ENCODE data around the gene SGSM1. TPM values are rescaled to one million over a fixed set of nuclear protein-coding genes. Genes with fewer than 3 reads are reported as not detected.

The SGSM1 gene
- total RNA-seq, 1 donor from 2014 or later: 0.75 TPM

DNA sequence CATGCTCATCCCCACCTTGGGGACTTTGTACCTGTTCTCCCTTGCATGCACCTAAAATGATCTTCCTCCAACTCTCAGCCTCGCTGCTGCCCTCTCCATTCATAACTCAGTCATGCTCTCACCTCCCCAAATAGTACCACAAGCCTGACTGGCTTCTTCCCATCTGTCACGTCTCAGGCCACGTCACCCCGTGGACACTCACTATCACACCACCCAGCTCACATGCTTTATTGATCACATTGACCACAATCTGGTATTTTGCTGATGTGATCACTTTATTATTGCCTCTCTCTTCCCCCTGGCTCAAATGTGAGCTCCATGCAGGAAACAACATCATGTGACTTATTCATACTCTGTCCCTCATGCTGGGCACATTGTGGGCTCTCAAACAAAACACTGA, 9.2 kb upstream of the SGSM1 start:
- no peak for DNase-seq (ENCODE audit: low read depth, low spot score)
- H3K27me3 Mint-ChIP-seq (ENCODE audit: low read depth): peaks cover 2% of the 10 kb centered on the region
- no peak overlapping the region for H3K4me3 Mint-ChIP-seq
- TF ChIP-seq, protein P1, sequence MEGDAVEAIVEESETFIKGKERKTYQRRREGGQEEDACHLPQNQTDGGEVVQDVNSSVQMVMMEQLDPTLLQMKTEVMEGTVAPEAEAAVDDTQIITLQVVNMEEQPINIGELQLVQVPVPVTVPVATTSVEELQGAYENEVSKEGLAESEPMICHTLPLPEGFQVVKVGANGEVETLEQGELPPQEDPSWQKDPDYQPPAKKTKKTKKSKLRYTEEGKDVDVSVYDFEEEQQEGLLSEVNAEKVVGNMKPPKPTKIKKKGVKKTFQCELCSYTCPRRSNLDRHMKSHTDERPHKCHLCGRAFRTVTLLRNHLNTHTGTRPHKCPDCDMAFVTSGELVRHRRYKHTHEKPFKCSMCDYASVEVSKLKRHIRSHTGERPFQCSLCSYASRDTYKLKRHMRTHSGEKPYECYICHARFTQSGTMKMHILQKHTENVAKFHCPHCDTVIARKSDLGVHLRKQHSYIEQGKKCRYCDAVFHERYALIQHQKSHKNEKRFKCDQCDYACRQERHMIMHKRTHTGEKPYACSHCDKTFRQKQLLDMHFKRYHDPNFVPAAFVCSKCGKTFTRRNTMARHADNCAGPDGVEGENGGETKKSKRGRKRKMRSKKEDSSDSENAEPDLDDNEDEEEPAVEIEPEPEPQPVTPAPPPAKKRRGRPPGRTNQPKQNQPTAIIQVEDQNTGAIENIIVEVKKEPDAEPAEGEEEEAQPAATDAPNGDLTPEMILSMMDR (conservative IDR thresholded peaks at IDR 0.05): no peak
- no peaks in the 10 kb centered on the region for H3K9me3 Mint-ChIP-seq
- no peak overlapping the region for H3K27ac Mint-ChIP-seq (ENCODE audit: unreplicated experiment)
- no peaks in the 10 kb centered on the region for H3K36me3 Mint-ChIP-seq (ENCODE audit: low read depth)
- H3K4me1 Mint-ChIP-seq: peaks cover 3% of the 10 kb centered on the region

DNA sequence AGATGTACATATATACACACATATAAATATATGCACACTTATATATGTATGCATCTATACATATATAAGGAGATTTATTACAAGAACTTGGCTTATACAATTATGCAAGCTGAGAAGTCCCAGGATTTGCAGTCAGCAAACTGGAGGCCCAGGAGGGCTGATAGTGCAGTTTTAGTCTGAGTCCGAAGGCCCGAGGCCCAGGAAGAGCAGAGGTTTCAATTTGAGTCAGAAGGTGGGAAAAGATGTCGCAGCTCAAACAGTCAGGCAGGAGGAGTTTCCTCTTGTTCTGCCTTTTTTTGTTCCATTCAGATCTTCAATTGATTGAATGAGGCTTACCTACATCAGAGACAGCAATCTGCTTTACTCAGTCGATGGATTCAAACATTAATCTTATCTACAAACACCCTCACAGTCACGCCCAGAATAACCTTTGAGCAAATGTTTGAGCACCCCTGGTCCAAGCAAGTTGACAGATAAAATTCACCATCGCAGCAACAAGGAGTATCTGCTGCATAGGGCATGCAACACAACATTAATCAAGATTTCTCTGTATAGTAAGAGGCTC, 4.0 kb upstream of the SGSM1 start:
- Mint-ChIP-seq H3K27me3 (ENCODE audit: low read depth) (no peaks in the 10 kb centered on the region), H3K36me3 (ENCODE audit: low read depth) (no peaks in the 10 kb centered on the region), H3K27ac (ENCODE audit: unreplicated experiment) (no peak overlapping the region), H3K9me3 (no peaks in the 10 kb centered on the region), H3K4me3 (peak overlapping the region; percentile 33), H3K4me1 (peaks cover under 1% of the 10 kb centered on the region)
- no peak for DNase-seq (ENCODE audit: low read depth, low spot score)
- TF ChIP-seq, protein P1 (conservative IDR thresholded peaks at IDR 0.05): no peak

DNA sequence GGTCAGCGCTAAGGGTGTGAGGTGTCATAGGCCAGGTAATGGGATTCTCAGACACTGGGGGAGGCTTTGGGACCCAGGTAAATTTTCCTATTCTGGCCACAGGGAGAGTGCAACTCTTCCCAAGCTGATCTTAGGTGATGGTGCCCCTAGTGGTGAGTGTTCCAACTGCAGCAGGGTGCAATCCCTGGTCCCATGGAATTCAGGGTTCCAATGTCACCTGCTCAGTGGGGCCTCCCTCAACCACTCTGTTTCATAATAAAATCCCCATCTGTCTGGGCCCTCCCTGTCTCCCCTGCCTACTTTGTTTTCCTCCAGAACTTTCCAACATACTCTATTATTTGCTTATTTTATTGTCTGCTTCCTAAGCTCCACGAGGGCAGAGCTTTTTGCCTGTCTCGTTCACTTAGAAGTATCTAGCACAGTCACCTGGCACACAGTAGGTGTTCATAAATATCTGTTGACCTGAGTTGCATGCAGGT, 2.9 kb upstream of the SGSM1 start:
- H3K27me3 Mint-ChIP-seq (ENCODE audit: low read depth): peaks cover 9% of the 10 kb centered on the region
- no peak overlapping the region for H3K27ac Mint-ChIP-seq (ENCODE audit: unreplicated experiment)
- TF ChIP-seq, protein P1 (conservative IDR thresholded peaks at IDR 0.05): peak; percentile 85
- peak overlapping the region; percentile 71 for H3K4me3 Mint-ChIP-seq
- peak; percentile 76 for DNase-seq (ENCODE audit: low read depth, low spot score)
- no peaks in the 10 kb centered on the region for H3K9me3 Mint-ChIP-seq
- no peaks in the 10 kb centered on the region for H3K36me3 Mint-ChIP-seq (ENCODE audit: low read depth)
- peaks cover 5% of the 10 kb centered on the region for H3K4me1 Mint-ChIP-seq

DNA sequence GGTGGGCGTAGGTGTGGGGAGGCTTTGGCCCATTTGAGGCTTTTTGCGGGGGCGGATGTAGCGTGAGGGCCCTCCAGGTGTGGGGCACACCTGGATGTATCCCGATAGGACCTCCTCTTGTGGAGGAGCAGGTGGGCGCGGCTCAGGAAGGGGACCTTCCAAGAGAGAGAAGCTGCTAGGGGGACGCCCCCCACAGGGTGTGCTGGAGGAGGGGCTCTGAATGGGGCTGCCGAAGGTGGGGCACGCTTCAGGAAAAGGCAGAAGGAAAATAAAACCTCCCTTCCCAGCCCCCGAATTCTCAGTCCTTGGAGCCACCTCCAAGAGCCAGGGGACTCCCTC, 621 bp downstream of the SGSM1 start:
- no peaks in the 10 kb centered on the region for H3K36me3 Mint-ChIP-seq (ENCODE audit: low read depth)
- H3K4me1 Mint-ChIP-seq: peaks cover 21% of the 10 kb centered on the region
- no peak overlapping the region for H3K27ac Mint-ChIP-seq (ENCODE audit: unreplicated experiment)
- H3K9me3 Mint-ChIP-seq: no peaks in the 10 kb centered on the region
- H3K27me3 Mint-ChIP-seq (ENCODE audit: low read depth): peaks cover 9% of the 10 kb centered on the region
- H3K4me3 Mint-ChIP-seq: peak overlapping the region; percentile 62
- TF ChIP-seq, protein P1 (conservative IDR thresholded peaks at IDR 0.05): no peak
- DNase-seq (ENCODE audit: low read depth, low spot score): no peak

DNA sequence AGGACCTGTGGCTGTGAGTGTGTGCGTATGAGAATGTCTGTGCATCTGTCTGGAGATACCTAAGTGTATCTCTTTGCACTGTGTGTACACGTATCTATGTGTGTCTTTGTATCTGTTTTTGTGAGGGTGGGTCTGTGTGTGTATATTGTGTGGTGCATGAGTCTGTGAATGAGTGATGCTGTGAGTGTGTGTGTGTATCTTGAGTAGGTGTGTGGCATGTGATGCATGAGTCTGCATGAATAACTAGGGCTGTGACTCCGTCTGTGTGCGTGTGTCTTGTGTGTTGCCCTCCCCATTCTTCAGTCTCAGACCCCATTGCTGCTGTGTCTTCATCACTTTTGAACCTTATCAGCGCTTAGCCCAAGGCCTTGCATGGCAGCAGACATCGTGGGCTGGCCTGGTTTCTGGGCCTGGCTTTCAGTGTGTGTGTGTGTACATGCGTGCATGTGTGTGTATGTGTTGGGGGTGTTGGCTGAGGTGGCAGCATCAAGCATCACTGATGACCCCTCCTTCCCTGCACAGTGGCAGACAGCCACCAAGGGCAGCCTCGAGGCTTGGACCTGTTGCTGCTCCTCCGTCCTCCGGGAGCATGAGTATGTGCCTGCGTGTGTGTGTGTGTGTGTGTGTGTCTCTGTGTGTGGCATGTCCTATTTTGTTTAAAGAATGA, 1.4 kb downstream of the SGSM1 start:
- Mint-ChIP-seq H3K4me3 (peak overlapping the region; percentile 27), H3K36me3 (ENCODE audit: low read depth) (no peaks in the 10 kb centered on the region), H3K27me3 (ENCODE audit: low read depth) (peaks cover 9% of the 10 kb centered on the region), H3K4me1 (peaks cover 21% of the 10 kb centered on the region), H3K9me3 (no peaks in the 10 kb centered on the region), H3K27ac (ENCODE audit: unreplicated experiment) (no peak overlapping the region)
- peak; percentile 21 for DNase-seq (ENCODE audit: low read depth, low spot score)
- TF ChIP-seq, protein P1 (conservative IDR thresholded peaks at IDR 0.05): no peak
